Skin epidermis (tissue), 12 donors: ENCODE results near the gene LRRC36.

ENCODE experiments used
- H3K27ac ChIP-seq, 21 experiments: fragments of 200-600 bp; sonication (generic) in 11 of 21; one replicate each; pipeline ENCODE4 v1.5.0; 2020; ENCODE audit warnings: mild to moderate bottlenecking in 3 of 21, inconsistent platforms in 2 of 21, moderate library complexity in 2 of 21
- H3K4me3 ChIP-seq, 7 experiments: fragments of 200-600 bp; sonication (generic) in 2 of 7; one replicate each; pipeline ENCODE4 v1.5.0; 2020; ENCODE audit warnings: inconsistent platforms in 2 of 7, mild to moderate bottlenecking in 2 of 7, moderate library complexity in 1 of 7

LRRC36 gene

DNA sequence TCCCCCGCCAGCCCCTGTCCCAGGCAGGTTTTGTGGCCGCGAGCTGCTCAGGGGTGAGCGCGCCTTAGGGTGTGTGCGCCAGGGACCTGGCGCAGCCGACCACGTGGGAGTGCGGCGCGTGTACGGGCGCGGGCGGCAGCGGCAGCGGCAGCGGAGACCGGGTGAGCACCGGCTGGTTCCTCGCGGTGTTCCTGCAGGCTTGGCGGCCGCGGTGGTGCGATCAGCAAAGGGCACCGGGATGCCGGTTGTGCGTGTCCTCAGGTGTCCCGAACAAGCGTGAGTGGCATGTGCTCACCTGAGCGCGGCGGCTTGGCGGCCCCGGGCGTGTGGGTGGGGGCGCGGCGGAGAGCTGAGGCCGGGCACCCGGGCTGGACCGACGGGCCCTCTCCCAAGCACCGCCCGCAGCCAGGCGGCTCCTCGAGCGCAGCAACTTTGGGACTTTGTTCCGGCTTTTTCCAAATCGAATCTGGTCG, 103.9 kb downstream of the LRRC36 start:
- H3K27ac ChIP-seq: peak overlapping the region in 17 of 21 experiments; percentile 1 to 81 (median 40)
- peak overlapping the region; percentile 27 to 51 (median 39) for H3K4me3 ChIP-seq

DNA sequence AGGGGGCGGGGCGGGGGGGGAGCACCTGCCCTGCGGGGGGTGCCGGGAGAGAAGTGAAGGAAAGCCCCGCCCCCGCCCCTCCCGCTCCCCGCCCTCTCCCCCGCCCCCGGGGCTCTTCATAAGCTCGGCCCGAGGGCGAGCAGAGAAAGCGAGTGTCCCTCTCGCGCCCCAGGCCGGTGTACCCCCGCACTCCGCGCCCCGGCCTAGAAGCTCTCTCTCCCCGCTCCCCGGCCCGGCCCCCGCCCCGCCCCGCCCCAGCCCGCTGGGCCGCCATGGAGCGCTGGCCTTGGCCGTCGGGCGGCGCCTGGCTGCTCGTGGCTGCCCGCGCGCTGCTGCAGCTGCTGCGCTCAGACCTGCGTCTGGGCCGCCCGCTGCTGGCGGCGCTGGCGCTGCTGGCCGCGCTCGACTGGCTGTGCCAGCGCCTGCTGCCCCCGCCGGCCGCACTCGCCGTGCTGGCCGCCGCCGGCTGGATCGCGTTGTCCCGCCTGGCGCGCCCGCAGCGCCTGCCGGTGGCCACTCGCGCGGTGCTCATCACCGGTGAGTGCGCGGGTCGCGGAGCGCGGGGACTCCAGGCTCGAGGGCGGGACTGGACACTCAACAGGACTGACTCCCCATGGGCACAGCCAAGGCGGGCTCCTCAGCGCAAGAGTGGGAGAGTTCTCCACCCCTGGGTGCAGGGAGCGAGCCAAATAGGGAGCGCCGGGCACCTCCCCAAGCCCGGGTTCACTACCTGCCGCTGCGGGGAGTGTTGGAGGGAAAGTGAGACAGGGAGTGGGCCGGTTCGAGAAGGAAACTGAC, 104.6 kb downstream of the LRRC36 start, which contains the start of gene HSD11B2:
TSS of gene HSD11B2 (plus strand) at position 145 of the 798 bp plus-strand sequence. CDS start at position 273, 128 bp downstream.
- peak within 1 kb of the TSS in 18 of 21 experiments; percentile 1 to 81 (median 31) for H3K27ac ChIP-seq
- peak within 1 kb of the TSS; percentile 27 to 51 (median 39) for H3K4me3 ChIP-seq

DNA sequence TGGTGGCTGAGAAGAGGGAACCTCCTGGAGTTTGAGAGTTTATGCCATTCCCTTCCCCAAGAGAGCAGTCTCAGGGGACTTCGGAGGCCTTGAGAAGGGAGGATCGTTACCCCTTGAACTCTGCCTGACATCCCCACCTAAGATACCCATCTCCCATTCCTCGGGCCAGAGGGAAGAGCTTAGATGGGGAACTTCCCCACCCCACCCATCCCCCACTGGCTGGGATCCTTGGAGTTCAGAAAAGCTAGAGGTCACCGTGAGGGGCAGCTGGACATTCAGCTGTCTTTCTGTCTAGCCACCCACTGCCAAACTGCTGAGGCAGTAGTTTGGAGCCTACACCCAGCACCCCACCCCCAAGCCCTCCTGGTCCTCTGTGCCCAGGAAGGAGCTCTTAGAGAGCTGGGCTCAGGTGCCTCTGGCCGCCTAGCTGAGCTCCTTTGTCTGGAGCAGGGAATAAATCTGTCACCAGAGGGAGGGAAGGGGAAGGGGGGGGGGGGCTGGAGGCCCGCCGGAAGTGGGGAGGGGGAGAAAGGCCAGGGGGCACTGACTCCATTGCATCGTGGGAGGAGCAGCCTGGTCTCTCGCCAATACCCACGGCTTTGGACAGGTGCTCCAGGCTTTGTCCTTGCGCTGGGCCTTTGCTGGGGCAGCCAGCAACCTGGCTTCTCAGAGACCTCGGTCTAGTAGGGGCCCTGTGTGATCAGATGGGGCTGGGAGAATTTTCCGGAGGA, 105.3 kb downstream of the LRRC36 start:
- H3K27ac ChIP-seq: peak overlapping the region in 7 of 21 experiments; percentile 2 to 81 (median 23)
- H3K4me3 ChIP-seq: peak overlapping the region in 6 of 7 experiments; percentile 22 to 51 (median 42)

GRCh38 chr16:67432506-67432890, 105.9 kb downstream of the LRRC36 start:
- Histone ChIP-seq H3K4me3 (no peak overlapping the region), H3K27ac (peak overlapping the region in 4 of 21 experiments; percentile 14 to 81 (median 34))

DNA sequence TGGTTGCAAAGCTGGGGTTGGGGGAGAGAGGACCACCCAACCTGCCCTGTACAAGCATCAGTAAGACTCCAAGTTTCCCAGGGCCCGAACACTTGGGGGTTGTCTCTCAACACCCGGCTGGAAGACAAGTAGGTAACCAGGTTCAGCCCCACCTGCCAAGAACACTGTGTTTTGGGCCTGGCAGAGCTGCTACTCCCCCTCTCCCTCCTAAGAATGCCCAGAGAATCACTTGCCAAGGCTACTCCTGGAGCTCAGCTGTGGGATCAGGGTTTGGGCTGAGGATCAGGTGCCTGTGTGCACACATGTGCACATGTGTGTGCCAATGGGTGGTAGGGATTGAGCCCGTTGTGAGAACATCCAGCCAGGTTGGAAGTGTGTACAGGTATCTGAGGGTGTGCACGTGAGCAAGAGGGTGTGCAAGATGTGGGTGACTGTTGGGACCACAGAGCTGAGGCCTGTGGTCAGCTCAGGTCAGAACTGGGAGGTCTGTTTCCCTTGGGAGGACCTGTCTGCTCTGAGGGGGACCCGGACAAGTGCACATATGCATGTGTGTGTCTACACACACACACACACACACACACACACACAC, 106.6 kb downstream of the LRRC36 start:
- peak overlapping the region in 1 of 21 experiments; percentile 14 for H3K27ac ChIP-seq
- H3K4me3 ChIP-seq: no peak overlapping the region
